H1 (cell line): Measurements from ENCODE around the gene CDH22. TPM values are rescaled to one million over a fixed set of nuclear protein-coding genes. Genes with fewer than 3 reads are reported as not detected.

Experiments used
- CTCF ChIA-PET: fragments of 300-600 bp; sonication (Branson Sonifier 250); formaldehyde crosslinking; loops from one replicate; lab custom pipeline; 2021; ENCODE audit not compliant: partially characterized antibody; lab: Charles Lee
- POLR2A ChIA-PET: fragments of 300-600 bp; sonication (Branson Sonifier 250); formaldehyde crosslinking; loops from one replicate; lab custom pipeline; 2021; ENCODE audit warnings: inconsistent platforms; ENCODE audit not compliant: partially characterized antibody; lab: Charles Lee
- DNase-seq, 2 experiments: peaks; one replicate each; pipeline versions ENCODE4 v3.0.0 to v3.0.0-alpha.2; 2010 to 2022; ENCODE audit warnings: low spot score in 2 of 2, low read depth in 1 of 2, mixed read lengths in 1 of 2
- FAIRE-seq: peaks from 2 replicates; lab custom pipeline; 2011; peaks lifted over from hg19 to GRCh38; lab: Jason Lieb, UNC
- H2AFZ ChIP-seq: 2 replicates; pipeline ENCODE4 v1.8.1; 2012; ENCODE audit warnings: low read length, inconsistent platforms
- H2AK5ac ChIP-seq: 2 replicates; pipeline ENCODE4 v1.6.1; 2013; ENCODE audit warnings: low read depth, low read length
- H2BK120ac ChIP-seq: replicated peaks from 2 replicates; pipeline ENCODE3; 2013; ENCODE audit warnings: low read depth, low read length, inconsistent platforms
- H2BK12ac ChIP-seq: 2 replicates; pipeline ENCODE4 v1.6.1; 2013; ENCODE audit warnings: low read depth, low read length
- H2BK15ac ChIP-seq: 2 replicates; pipeline ENCODE4 v1.6.1; 2013; ENCODE audit warnings: low read length
- H2BK20ac ChIP-seq: 2 replicates; pipeline ENCODE4 v1.6.1; 2013; ENCODE audit warnings: low read length
- H2BK5ac ChIP-seq: 2 replicates; pipeline ENCODE4 v1.6.1; 2013; ENCODE audit warnings: low read depth, low read length
- H3K14ac ChIP-seq: 2 replicates; pipeline ENCODE4 v1.6.1; 2013; ENCODE audit warnings: inconsistent platforms; ENCODE audit not compliant: insufficient read length
- H3K18ac ChIP-seq: 2 replicates; pipeline ENCODE4 v1.6.1; 2013; ENCODE audit warnings: low read length; ENCODE audit errors: extremely low read depth
- H3K23ac ChIP-seq: 2 replicates; pipeline ENCODE4 v1.6.1; 2013; ENCODE audit warnings: inconsistent platforms; ENCODE audit not compliant: insufficient read length
- H3K23me2 ChIP-seq: 2 replicates; pipeline ENCODE4 v1.6.1; 2013; ENCODE audit warnings: low read depth, low read length
- H3K27ac ChIP-seq: 2 replicates; pipeline ENCODE4 v1.6.1; 2011; ENCODE audit warnings: low read depth, low read length, inconsistent platforms
- H3K27me3 ChIP-seq, 4 experiments: replicated peaks in 1 of 4; 1 replicate in 1 of 4; 2 replicates in 3 of 4; pipeline versions ENCODE4 v1.6.1 to v1.8.1; 2011 to 2013; ENCODE audit warnings: low read length in 3 of 4, mild to moderate bottlenecking in 3 of 4, inconsistent platforms in 2 of 4, mixed read lengths in 2 of 4, moderate library complexity in 1 of 4; ENCODE audit not compliant: control insufficient read depth in 3 of 4, insufficient read depth in 3 of 4; ENCODE audit errors: extremely low read depth in 1 of 4
- H3K36me3 ChIP-seq, 4 experiments: 2 replicates each; pipeline versions ENCODE4 v1.6.1 to v1.8.1; 2011 to 2013; ENCODE audit warnings: mild to moderate bottlenecking in 4 of 4, low read length in 3 of 4, moderate library complexity in 2 of 4, control low read depth in 1 of 4, inconsistent platforms in 1 of 4; ENCODE audit not compliant: insufficient read depth in 4 of 4, control insufficient read depth in 2 of 4
- H3K4ac ChIP-seq: replicated peaks from 2 replicates; pipeline ENCODE3; 2013; ENCODE audit warnings: low read length, low read depth, mixed read lengths, inconsistent platforms; ENCODE audit not compliant: insufficient read length
- H3K4me1 ChIP-seq, 4 experiments: replicated peaks in 1 of 4; 1 replicate in 1 of 4; 2 replicates in 3 of 4; pipeline versions ENCODE4 v1.6.1 to v1.8.1; 2011 to 2013; ENCODE audit warnings: low read length in 3 of 4, inconsistent platforms in 2 of 4, mixed read lengths in 1 of 4; ENCODE audit not compliant: insufficient read depth in 4 of 4, control insufficient read depth in 3 of 4
- H3K4me2 ChIP-seq, 2 experiments: 2 replicates each; pipeline versions ENCODE4 v1.6.1 to v1.8.1; 2011 to 2013; ENCODE audit warnings: low read depth in 2 of 2, low read length in 2 of 2, control low read depth in 1 of 2, inconsistent platforms in 1 of 2, mild to moderate bottlenecking in 1 of 2; ENCODE audit not compliant: insufficient read depth in 1 of 2
- H3K4me3 ChIP-seq, 4 experiments: fragments of 200-600, 300-600 bp in 1 of 4; sonication (generic), shearing (Covaris generic), sonication (Bioruptor Twin) in 1 of 4; 2 replicates each; pipeline versions ENCODE4 v1.5.1 to v1.8.1; 2011 to 2016; ENCODE audit warnings: low read length in 4 of 4, low read depth in 3 of 4, control low read depth in 2 of 4, inconsistent platforms in 2 of 4, mild to moderate bottlenecking in 2 of 4, mixed read lengths in 1 of 4, moderate library complexity in 1 of 4; ENCODE audit not compliant: insufficient read depth in 2 of 4; ENCODE audit errors: extremely low read depth in 1 of 4
- H3K56ac ChIP-seq: replicated peaks from 2 replicates; pipeline ENCODE3; 2013; ENCODE audit warnings: low read depth, mild to moderate bottlenecking, mixed read lengths, low read length, inconsistent platforms; ENCODE audit not compliant: insufficient read length
- H3K79me1 ChIP-seq: 2 replicates; pipeline ENCODE4 v1.6.1; 2013; ENCODE audit warnings: low read depth, low read length, control low read depth
- H3K79me2 ChIP-seq, 2 experiments: 2 replicates each; pipeline versions ENCODE4 v1.6.1 to v1.8.1; 2012 to 2013; ENCODE audit warnings: low read length in 2 of 2, mild to moderate bottlenecking in 2 of 2, inconsistent platforms in 1 of 2; ENCODE audit not compliant: insufficient read depth in 2 of 2, control insufficient read depth in 1 of 2
- H3K9ac ChIP-seq, 4 experiments: replicated peaks in 1 of 4; 1 replicate in 1 of 4; 2 replicates in 3 of 4; pipeline versions ENCODE4 v1.6.1 to v1.8.1; 2011 to 2013; ENCODE audit warnings: low read depth in 3 of 4, low read length in 3 of 4, control low read depth in 2 of 4, mild to moderate bottlenecking in 2 of 4, moderate library complexity in 2 of 4, inconsistent platforms in 1 of 4; ENCODE audit errors: extremely low read depth in 1 of 4
- H3K9me3 ChIP-seq, 2 experiments: 2 replicates each; pipeline versions ENCODE4 v1.6.1 to v1.8.1; 2012 to 2013; ENCODE audit warnings: mild to moderate bottlenecking in 2 of 2, moderate library complexity in 2 of 2, control low read depth in 1 of 2, inconsistent platforms in 1 of 2, low read depth in 1 of 2, low read length in 1 of 2, mixed read lengths in 1 of 2; ENCODE audit not compliant: insufficient read depth in 2 of 2
- H4K20me1 ChIP-seq, 2 experiments: replicated peaks in 1 of 2; 2 replicates each; pipeline versions ENCODE3 to v1.8.1; 2011 to 2013; ENCODE audit warnings: inconsistent platforms in 2 of 2, low read length in 2 of 2, mild to moderate bottlenecking in 1 of 2; ENCODE audit not compliant: insufficient read depth in 2 of 2, control insufficient read depth in 1 of 2
- H4K5ac ChIP-seq: 2 replicates; pipeline ENCODE4 v1.6.1; 2013; ENCODE audit warnings: low read length, low read depth, mixed read lengths, inconsistent platforms; ENCODE audit not compliant: insufficient read length
- H4K8ac ChIP-seq: 2 replicates; pipeline ENCODE4 v1.8.0; 2013; ENCODE audit warnings: mild to moderate bottlenecking, moderate library complexity, low read length, inconsistent platforms; ENCODE audit not compliant: insufficient read depth; ENCODE audit errors: extremely low read depth
- H4K91ac ChIP-seq: replicated peaks from 2 replicates; pipeline ENCODE3; 2013; ENCODE audit warnings: low read length, mixed read lengths, inconsistent platforms; ENCODE audit not compliant: insufficient read length
- ATF2 ChIP-seq: IDR thresholded peaks from 2 replicates; pipeline ENCODE4 v1.6.1; 2012; ENCODE audit warnings: low read length, inconsistent platforms
- BRCA1 ChIP-seq: IDR thresholded peaks from 2 replicates; pipeline ENCODE4 v1.6.1; 2012; ENCODE audit warnings: low read depth, low read length, improper control_type of control experiment
- FOSL1 ChIP-seq: IDR thresholded peaks from 2 replicates; pipeline ENCODE4 v1.6.1; 2011; ENCODE audit warnings: mild to moderate bottlenecking, low read depth, low read length, moderate library complexity; ENCODE audit not compliant: insufficient read depth
- GABPA ChIP-seq: IDR thresholded peaks from 2 replicates; pipeline ENCODE4 v1.6.1; 2011; ENCODE audit warnings: mild to moderate bottlenecking, low read length, moderate library complexity, borderline replicate concordance; ENCODE audit not compliant: insufficient read depth
- HDAC2 ChIP-seq, 2 experiments: fragments of 300-600 bp in 1 of 2; sonication (generic) in 1 of 2; IDR thresholded peaks; 2 replicates each; pipeline ENCODE4 v1.6.1; 2011 to 2012; ENCODE audit warnings: low read depth in 2 of 2, low read length in 2 of 2, mild to moderate bottlenecking in 2 of 2, moderate library complexity in 2 of 2, borderline replicate concordance in 1 of 2, inconsistent platforms in 1 of 2
- KDM5A ChIP-seq: fragments of 200-600 bp; IDR thresholded peaks from 2 replicates; pipeline ENCODE4 v1.7.1; 2012; ENCODE audit warnings: mild to moderate bottlenecking, low read length, inconsistent platforms, mixed read lengths
- NANOG ChIP-seq: IDR thresholded peaks from 2 replicates; pipeline ENCODE4 v1.6.1; 2011; ENCODE audit warnings: low read length, low read depth, mild to moderate bottlenecking, inconsistent platforms; ENCODE audit not compliant: insufficient read depth, poor library complexity, severe bottlenecking
- SAP30 ChIP-seq: fragments of 300-600 bp; sonication (generic); IDR thresholded peaks from 2 replicates; pipeline ENCODE4 v1.7.1; 2012; ENCODE audit warnings: low read length, moderate library complexity, mild to moderate bottlenecking, inconsistent platforms; ENCODE audit not compliant: insufficient read depth, insufficient replicate concordance
- SIN3A ChIP-seq, 2 experiments: IDR thresholded peaks in 1 of 2; conservative IDR thresholded peaks in 1 of 2; 2 replicates each; pipeline ENCODE4 v1.6.1; 2011 to 2012; ENCODE audit warnings: low read length in 2 of 2, improper control_type of control experiment in 1 of 2, low read depth in 1 of 2, mild to moderate bottlenecking in 1 of 2
- WGBS, 2 experiments: shearing (Covaris generic) in 1 of 2; methylation state at CpG; one replicate each; pipeline versions ENCODE4 v1.1.6 to v1.1.7; 2013 to 2015; ENCODE audit warnings: low lambda C conversion rate in 2 of 2, mixed read lengths in 2 of 2, inconsistent platforms in 1 of 2, low coverage in 1 of 2, missing lambda C conversion rate in 1 of 2; ENCODE audit not compliant: insufficient replicate concordance in 2 of 2, insufficient coverage in 1 of 2, insufficient read length in 1 of 2; ENCODE audit errors: extremely low coverage in 1 of 2, missing lambda C conversion rate in 1 of 2; 5-methylcytosine and 5-hydroxymethylcytosine counted together
- polyA plus RNA-seq, 7 experiments: library from polyadenylated mRNA; depleted of rRNA in 3 of 7; stranded (reverse) in 5 of 7; unstranded in 2 of 7; fragments of >200 nt in 5 of 7; fragments of 200-250 nt in 2 of 7; gene quantifications; 1 replicate in 5 of 7; 2 replicates in 1 of 7; 4 replicates in 1 of 7; pipeline versions ENCODE4 v1.2.1 to v1.2.3, GENCODE V29; 2011 to 2013; ENCODE audit warnings: missing spikeins in 2 of 7, mixed read lengths in 2 of 7
- total RNA-seq: library from RNA; stranded (reverse); fragmentation: NEBNext Ultra II Directional; extraction: Animal tissue kit (Norgen Biotek cat#: 25700); gene quantifications from 2 replicates; pipeline ENCODE4 v1.2.1, GENCODE V29; 2021

Gene CDH22
- total and polyA plus RNA-seq, 2 of the 8 experiments (the other 6 are each of a cell fraction or from before 2014, with no cell fraction given), result 0.35 to 0.39 TPM

- no peak overlapping the region for H3K9ac ChIP-seq
- H4K8ac ChIP-seq, result no peak overlapping the region
- H4K20me1 ChIP-seq, result no peaks in the 10 kb centered on the region
- H2BK120ac ChIP-seq, result no peak overlapping the region
- no peak overlapping the region for H3K14ac ChIP-seq
- 57% methylated on average over 3 of the region's 6 CpGs; no CpG with 5 or more reads in 1 of the 2 experiments for WGBS, 2 experiments
- DNase-seq (no peak), FAIRE-seq (no peak)
- ChIA-PET POLR2A (interaction anchor here (0.6 to 1.4 kb wide), 4 partner anchors 9 to 98 kb away, joined by 3 to 4 read pairs (median 3); no protein-coding TSS in a partner anchor), CTCF (interaction anchor here (0.7 to 3.5 kb wide), 6 partner anchors 14 to 78 kb away, joined by 3 to 11 read pairs (median 4); no protein-coding TSS in a partner anchor)
- H3K9me3 ChIP-seq, result no peaks in the 10 kb centered on the region
- H3K23ac ChIP-seq, result no peak overlapping the region
- peak overlapping the region; percentile 60; the same call in 1 of the 2 replicates for H2BK12ac ChIP-seq
- no peak overlapping the region for H2AFZ ChIP-seq
- no peak overlapping the region for H2AK5ac ChIP-seq
- no peak overlapping the region for H3K4me3 ChIP-seq
- no peak overlapping the region for H3K4ac ChIP-seq
- 0 out of 2 replicates have a peak overlapping the region, but pooled peaks have one; percentile 2 for H2BK15ac ChIP-seq
- H3K4me1 ChIP-seq, result peaks cover 0 to 14% (median 5%) of the 10 kb centered on the region in 4 experiments; a peak in 5 of 7 replicates
- no peak overlapping the region for H3K27ac ChIP-seq
- H3K23me2 ChIP-seq, result 0 out of 2 replicates have a peak, but pooled peaks cover 2% of the 10 kb centered on the region
- no peak overlapping the region for H3K56ac ChIP-seq
- no peak overlapping the region for H3K4me2 ChIP-seq
- no peaks in the 10 kb centered on the region; a peak in 2 of 7 replicates for H3K27me3 ChIP-seq
- no peak overlapping the region for H4K91ac ChIP-seq
- no peak overlapping the region; the same call in 1 of the 2 replicates for H2BK5ac ChIP-seq
- no peaks in the 10 kb centered on the region for H3K79me2 ChIP-seq
- no peak overlapping the region for H2BK20ac ChIP-seq
- no peaks in the 10 kb centered on the region for H3K79me1 ChIP-seq
- no peak overlapping the region for H4K5ac ChIP-seq
- peak overlapping the region; percentile 32; the same call in 1 of the 2 replicates for H3K18ac ChIP-seq
- no peaks in the 10 kb centered on the region for H3K36me3 ChIP-seq
- TF ChIP-seq ATF2 (no peak), SAP30 (no peak), HDAC2 (IDR thresholded peaks at IDR 0.05; ENCODE audit: borderline replicate concordance in 1 of 2, low read depth in 2 of 2, low read length in 2 of 2) (no peak), SIN3A (conservative IDR thresholded peaks at IDR 0.05 in 1 of 2, IDR thresholded peaks at IDR 0.05 in 1 of 2; ENCODE audit: low read depth in 1 of 2, low read length in 2 of 2) (no peak), GABPA (no peak), NANOG (no peak), BRCA1 (no peak), FOSL1 (no peak), KDM5A (no peak)
These were observed 101.2 kb downstream of the CDH22 start for GRCh38 chr20:46206992-46207549.
